Parathyroid adenoma (tissue), 2 donors: ENCODE results near the gene LLGL2.
"Not testable (repeated sequence)": the region's sequence is repeated elsewhere in the genome, so short reads cannot be mapped to it uniquely, and the experiment has no call there.

Experiments used
- H2AFZ ChIP-seq: fragments of 300-600 bp; sonication (generic); one replicate; pipeline ENCODE4 v1.7.0; 2017; ENCODE audit warnings: antibody characterized with exemption, mild to moderate bottlenecking
- H3K27ac ChIP-seq: fragments of 300-600 bp; sonication (generic); one replicate; pipeline ENCODE4 v1.7.0; 2017
- H3K27me3 ChIP-seq: fragments of 300-600 bp; sonication (generic); one replicate; pipeline ENCODE4 v1.7.0; 2017; ENCODE audit warnings: low read length; ENCODE audit not compliant: control insufficient read depth, insufficient read depth
- H3K36me3 ChIP-seq: fragments of 300-600 bp; sonication (generic); one replicate; pipeline ENCODE4 v1.7.0; 2017; ENCODE audit warnings: low read length; ENCODE audit not compliant: control insufficient read depth, insufficient read depth
- H3K4me1 ChIP-seq: fragments of 300-600 bp; sonication (generic); one replicate; pipeline ENCODE4 v1.7.0; 2017; ENCODE audit warnings: control low read depth
- H3K4me2 ChIP-seq: fragments of 300-600 bp; sonication (generic); one replicate; pipeline ENCODE4 v1.7.0; 2017; ENCODE audit warnings: low read length
- H3K4me3 ChIP-seq: fragments of 300-600 bp; sonication (generic); one replicate; pipeline ENCODE4 v1.7.0; 2017; ENCODE audit warnings: low read depth, low read length
- H3K79me2 ChIP-seq: fragments of 300-600 bp; sonication (generic); one replicate; pipeline ENCODE4 v1.7.0; 2017; ENCODE audit warnings: control low read depth
- H3K9ac ChIP-seq: fragments of 300-600 bp; sonication (generic); one replicate; pipeline ENCODE4 v1.7.0; 2017; ENCODE audit warnings: mild to moderate bottlenecking
- H3K9me3 ChIP-seq: fragments of 300-600 bp; sonication (generic); one replicate; pipeline ENCODE4 v1.7.0; 2017; ENCODE audit warnings: low read length; ENCODE audit not compliant: control insufficient read depth
- CTCF ChIP-seq: fragments of 300-600 bp; sonication (generic); IDR thresholded peaks from one replicate; pipeline ENCODE4 v1.7.0; 2017; ENCODE audit warnings: antibody characterized with exemption, mild to moderate bottlenecking
- donor health status: primary hyperparathyroidism.

LLGL2 gene

DNA sequence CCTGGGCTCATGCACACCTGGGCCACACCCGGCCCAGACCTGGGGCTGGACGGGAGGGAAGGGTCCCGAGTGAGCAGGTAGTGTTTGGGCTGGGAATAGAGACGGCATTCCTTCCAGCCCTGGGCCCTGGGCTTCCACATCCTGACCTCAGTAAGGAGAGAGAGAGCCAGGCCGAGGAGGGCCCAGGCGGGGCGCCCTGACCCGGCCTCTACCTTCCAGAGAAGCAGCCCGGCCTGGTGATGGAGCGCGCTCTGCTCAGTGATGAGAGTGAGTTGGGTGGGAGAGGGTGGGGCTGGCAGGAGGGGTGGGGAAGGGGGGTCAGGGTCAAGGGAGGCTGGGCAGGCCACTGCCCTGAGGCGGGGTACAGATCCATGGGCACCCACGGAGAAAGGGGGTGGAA, 48.5 kb downstream of the LLGL2 start:
- no peak overlapping the region for H3K4me2 ChIP-seq
- H3K27me3 ChIP-seq: no peaks in the 10 kb centered on the region
- H3K27ac ChIP-seq: no peak overlapping the region
- H2AFZ ChIP-seq: no peak overlapping the region
- H3K9ac ChIP-seq: no peak overlapping the region
- no peaks in the 10 kb centered on the region for H3K36me3 ChIP-seq
- no peaks in the 10 kb centered on the region for H3K9me3 ChIP-seq
- H3K4me1 ChIP-seq: no peaks in the 10 kb centered on the region
- H3K79me2 ChIP-seq: no peaks in the 10 kb centered on the region
- H3K4me3 ChIP-seq: no peak overlapping the region
- TF ChIP-seq CTCF: no peak

- no peak overlapping the region for H3K27ac ChIP-seq
- no peaks in the 10 kb centered on the region for H3K36me3 ChIP-seq
- no peak overlapping the region for H2AFZ ChIP-seq
- H3K27me3 ChIP-seq: no peaks in the 10 kb centered on the region
- no peak overlapping the region for H3K9ac ChIP-seq
- TF ChIP-seq CTCF: no peak
- H3K4me1 ChIP-seq: no peaks in the 10 kb centered on the region
- no peaks in the 10 kb centered on the region for H3K79me2 ChIP-seq
- no peak overlapping the region for H3K4me2 ChIP-seq
- no peak overlapping the region for H3K4me3 ChIP-seq
- H3K9me3 ChIP-seq: no peaks in the 10 kb centered on the region
Measured at GRCh38 chr17:75574404-75575036, 49.0 kb downstream of the LLGL2 start.

GRCh38 chr17:75575197-75575596, 49.7 kb downstream of the LLGL2 start:
- H3K79me2 ChIP-seq: no peaks in the 10 kb centered on the region
- H3K9me3 ChIP-seq: no peaks in the 10 kb centered on the region
- no peak for TF ChIP-seq CTCF
- H3K27me3 ChIP-seq: no peaks in the 10 kb centered on the region
- no peak overlapping the region for H3K4me2 ChIP-seq
- H3K4me1 ChIP-seq: no peaks in the 10 kb centered on the region
- no peak overlapping the region for H3K4me3 ChIP-seq
- no peak overlapping the region for H2AFZ ChIP-seq
- H3K9ac ChIP-seq: no peak overlapping the region
- no peak overlapping the region for H3K27ac ChIP-seq
- no peaks in the 10 kb centered on the region for H3K36me3 ChIP-seq

DNA sequence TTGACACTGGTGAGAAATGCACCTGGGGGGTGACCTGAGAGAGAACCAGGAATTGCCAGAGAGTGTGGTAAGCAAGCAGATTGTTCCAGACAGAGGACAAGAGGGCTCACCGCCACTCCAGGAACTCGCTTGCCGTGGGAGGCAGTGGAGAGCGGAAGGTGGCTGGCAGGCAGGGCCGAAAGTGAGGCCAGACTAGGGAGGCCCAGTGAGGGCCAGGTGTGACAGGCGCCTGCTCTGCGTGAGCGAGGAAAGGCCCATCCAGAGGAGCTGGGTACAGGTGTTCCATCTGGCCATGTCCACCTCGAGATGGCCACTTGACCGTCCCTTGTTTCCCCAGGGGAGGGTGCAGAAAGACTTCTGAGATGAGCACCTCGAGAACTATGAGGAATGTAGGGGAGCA, 50.2 kb downstream of the LLGL2 start:
- Histone ChIP-seq H2AFZ (no peak overlapping the region), H3K27ac (no peak overlapping the region), H3K27me3 (no peaks in the 10 kb centered on the region), H3K79me2 (no peaks in the 10 kb centered on the region), H3K4me1 (no peaks in the 10 kb centered on the region), H3K4me2 (no peak overlapping the region), H3K4me3 (no peak overlapping the region), H3K9ac (no peak overlapping the region), H3K9me3 (no peaks in the 10 kb centered on the region), H3K36me3 (no peaks in the 10 kb centered on the region)
- TF ChIP-seq CTCF: no peak

- Histone ChIP-seq H3K36me3 (no peaks in the 10 kb centered on the region), H3K9ac (no peak overlapping the region), H3K27me3 (no peaks in the 10 kb centered on the region), H2AFZ (no peak overlapping the region), H3K4me1 (no peaks in the 10 kb centered on the region), H3K9me3 (no peaks in the 10 kb centered on the region), H3K4me3 (no peak overlapping the region), H3K4me2 (no peak overlapping the region), H3K79me2 (no peaks in the 10 kb centered on the region), H3K27ac (no peak overlapping the region)
- TF ChIP-seq CTCF: no peak
Measured at GRCh38 chr17:75576661-75577060, 51.2 kb downstream of the LLGL2 start.

DNA sequence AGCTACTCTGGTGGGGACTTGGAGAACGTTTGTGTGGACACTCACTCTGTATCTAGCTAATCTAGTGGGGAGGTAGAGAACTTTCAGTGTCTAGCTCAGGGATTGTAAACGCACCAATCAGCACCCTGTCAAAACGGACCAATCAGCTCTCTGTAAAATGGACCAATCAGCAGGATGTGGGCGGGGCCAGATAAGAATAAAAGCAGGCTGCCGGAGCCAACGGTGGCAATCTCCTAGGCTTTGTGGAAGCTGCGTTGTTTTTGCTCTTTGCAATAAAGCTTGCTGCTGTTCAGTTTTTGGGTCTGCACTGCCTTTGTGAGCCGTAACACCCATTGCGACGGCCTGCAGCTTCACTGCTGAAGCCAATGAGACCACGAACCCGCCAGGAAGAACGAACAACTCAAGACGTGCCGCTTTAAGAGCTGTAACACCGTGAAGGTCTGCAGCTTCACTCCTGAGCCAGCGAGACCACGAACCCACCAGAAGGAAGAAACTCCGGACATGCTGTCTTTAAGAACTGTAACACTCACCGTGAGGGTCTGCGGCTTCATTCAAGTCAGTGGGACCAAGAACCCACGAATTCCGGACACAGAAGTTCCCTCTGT, 55.7 kb downstream of the LLGL2 start:
- H3K4me3 ChIP-seq, H3K4me1 ChIP-seq, H2AFZ ChIP-seq, H3K36me3 ChIP-seq, H3K27me3 ChIP-seq, H3K4me2 ChIP-seq, H3K27ac ChIP-seq, H3K9me3 ChIP-seq, H3K9ac ChIP-seq, H3K79me2 ChIP-seq: not testable (repeated sequence)

GRCh38 chr17:75583197-75583596, 57.7 kb downstream of the LLGL2 start:
- not testable (repeated sequence) for H3K36me3 ChIP-seq, H3K4me2 ChIP-seq, H3K27me3 ChIP-seq, H3K27ac ChIP-seq, H3K4me3 ChIP-seq, H3K9ac ChIP-seq, H2AFZ ChIP-seq, H3K9me3 ChIP-seq, H3K79me2 ChIP-seq, H3K4me1 ChIP-seq
